Measurements from ENCODE around the gene DCAF8L2.

Gene DCAF8L2

GRCh38 chrX:27598312-27598711, 8.2 kb downstream of the DCAF8L2 start:
- Histone ChIP-seq H3K4me1 (ENCODE audit: control insufficient read depth, insufficient read depth, low read length, unreplicated experiment) (peaks cover 2% of the 10 kb centered on the region), H3K36me3 (ENCODE audit: insufficient read depth, low read length) (no peaks in the 10 kb centered on the region), H3K4me3 (ENCODE audit: low read depth, low read length) (no peak overlapping the region), H3K27me3 (ENCODE audit: insufficient read depth, low read length) (no peaks in the 10 kb centered on the region), H3K27ac (ENCODE audit: low read depth, low read length) (no peak overlapping the region), H3K79me2 (ENCODE audit: control insufficient read depth, insufficient read depth, low read length, unreplicated experiment) (no peaks in the 10 kb centered on the region), H2AFZ (ENCODE audit: low read length, unreplicated experiment) (no peak overlapping the region)

GRCh38 chrX:27599928-27600327, 9.8 kb downstream of the DCAF8L2 start:
- no peak overlapping the region for H2AFZ ChIP-seq (ENCODE audit: low read length, unreplicated experiment)
- H3K27ac ChIP-seq (ENCODE audit: low read depth, low read length): no peak overlapping the region

GRCh38 chrX:27600686-27601085, 10.5 kb downstream of the DCAF8L2 start:
- H2AFZ ChIP-seq (ENCODE audit: low read length, unreplicated experiment): no peak overlapping the region
- H3K4me3 ChIP-seq (ENCODE audit: low read depth, low read length): no peak overlapping the region

More at GRCh38 chrX:27599928-27600327, 9.8 kb downstream of the DCAF8L2 start:
- H3K27me3 ChIP-seq (ENCODE audit: insufficient read depth, low read length): no peaks in the 10 kb centered on the region
- no peaks in the 10 kb centered on the region for H3K36me3 ChIP-seq (ENCODE audit: insufficient read depth, low read length)
- no peaks in the 10 kb centered on the region for H3K79me2 ChIP-seq (ENCODE audit: control insufficient read depth, insufficient read depth, low read length, unreplicated experiment)
- H3K4me1 ChIP-seq (ENCODE audit: control insufficient read depth, insufficient read depth, low read length, unreplicated experiment): peaks cover 2% of the 10 kb centered on the region
- no peak overlapping the region for H3K4me3 ChIP-seq (ENCODE audit: low read depth, low read length)

GRCh38 chrX:27608671-27609070, 18.5 kb downstream of the DCAF8L2 start:
- Histone ChIP-seq H3K4me3 (ENCODE audit: low read depth, low read length) (no peak overlapping the region), H3K27ac (ENCODE audit: low read depth, low read length) (no peak overlapping the region), H3K4me1 (ENCODE audit: control insufficient read depth, insufficient read depth, low read length, unreplicated experiment) (no peaks in the 10 kb centered on the region), H2AFZ (ENCODE audit: low read length, unreplicated experiment) (no peak overlapping the region), H3K27me3 (ENCODE audit: insufficient read depth, low read length) (no peaks in the 10 kb centered on the region), H3K79me2 (ENCODE audit: control insufficient read depth, insufficient read depth, low read length, unreplicated experiment) (no peaks in the 10 kb centered on the region), H3K36me3 (ENCODE audit: insufficient read depth, low read length) (no peaks in the 10 kb centered on the region)

More at GRCh38 chrX:27600686-27601085, 10.5 kb downstream of the DCAF8L2 start:
- H3K36me3 ChIP-seq (ENCODE audit: insufficient read depth, low read length): no peaks in the 10 kb centered on the region
- no peaks in the 10 kb centered on the region for H3K27me3 ChIP-seq (ENCODE audit: insufficient read depth, low read length)
- peaks cover 2% of the 10 kb centered on the region for H3K4me1 ChIP-seq (ENCODE audit: control insufficient read depth, insufficient read depth, low read length, unreplicated experiment)
- H3K79me2 ChIP-seq (ENCODE audit: control insufficient read depth, insufficient read depth, low read length, unreplicated experiment): no peaks in the 10 kb centered on the region
- no peak overlapping the region for H3K27ac ChIP-seq (ENCODE audit: low read depth, low read length)

- H3K36me3 ChIP-seq (ENCODE audit: insufficient read depth, low read length): no peaks in the 10 kb centered on the region
- no peaks in the 10 kb centered on the region for H3K79me2 ChIP-seq (ENCODE audit: control insufficient read depth, insufficient read depth, low read length, unreplicated experiment)
- no peaks in the 10 kb centered on the region for H3K27me3 ChIP-seq (ENCODE audit: insufficient read depth, low read length)
- H3K4me3 ChIP-seq (ENCODE audit: low read depth, low read length): no peak overlapping the region
- no peak overlapping the region for H3K27ac ChIP-seq (ENCODE audit: low read depth, low read length)
- H2AFZ ChIP-seq (ENCODE audit: low read length, unreplicated experiment): no peak overlapping the region
- no peaks in the 10 kb centered on the region for H3K4me1 ChIP-seq (ENCODE audit: control insufficient read depth, insufficient read depth, low read length, unreplicated experiment)
These were observed 29.3 kb downstream of the DCAF8L2 start for GRCh38 chrX:27619459-27619858.

- Histone ChIP-seq H3K4me1 (ENCODE audit: control insufficient read depth, insufficient read depth, low read length, unreplicated experiment) (no peaks in the 10 kb centered on the region), H3K36me3 (ENCODE audit: insufficient read depth, low read length) (no peaks in the 10 kb centered on the region), H3K4me3 (ENCODE audit: low read depth, low read length) (no peak overlapping the region), H3K79me2 (ENCODE audit: control insufficient read depth, insufficient read depth, low read length, unreplicated experiment) (no peaks in the 10 kb centered on the region), H3K27ac (ENCODE audit: low read depth, low read length) (no peak overlapping the region), H3K27me3 (ENCODE audit: insufficient read depth, low read length) (no peaks in the 10 kb centered on the region), H2AFZ (ENCODE audit: low read length, unreplicated experiment) (no peak overlapping the region)
These were observed 29.8 kb downstream of the DCAF8L2 start for GRCh38 chrX:27619975-27620374.

GRCh38 chrX:27622883-27623282, 32.7 kb downstream of the DCAF8L2 start:
- H3K27me3 ChIP-seq (ENCODE audit: insufficient read depth, low read length): no peaks in the 10 kb centered on the region

DNA sequence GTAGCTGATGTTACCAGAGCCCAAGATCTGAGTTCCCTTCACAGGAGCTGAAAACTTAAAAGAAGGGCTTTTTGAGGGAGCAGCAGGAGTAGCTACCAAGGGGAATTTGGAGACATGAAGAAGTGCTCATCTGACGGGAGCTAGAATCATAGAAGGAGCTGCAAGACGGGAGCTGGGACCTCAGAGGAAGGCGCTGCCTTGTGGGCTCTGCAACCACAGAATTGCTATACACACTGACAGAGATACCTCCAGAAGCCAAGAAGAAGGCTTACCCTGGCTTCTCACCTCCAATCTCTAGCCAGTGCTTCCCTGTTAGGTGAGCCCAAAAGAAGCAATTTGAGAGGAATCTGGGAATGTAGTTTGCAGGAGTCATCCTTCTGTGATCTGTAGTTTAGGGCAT, 35.9 kb downstream of the DCAF8L2 start:
- Histone ChIP-seq H3K27ac (ENCODE audit: low read depth, low read length) (no peak overlapping the region), H3K79me2 (ENCODE audit: control insufficient read depth, insufficient read depth, low read length, unreplicated experiment) (no peaks in the 10 kb centered on the region), H2AFZ (ENCODE audit: low read length, unreplicated experiment) (no peak overlapping the region), H3K36me3 (ENCODE audit: insufficient read depth, low read length) (no peaks in the 10 kb centered on the region), H3K4me3 (ENCODE audit: low read depth, low read length) (no peak overlapping the region), H3K4me1 (ENCODE audit: control insufficient read depth, insufficient read depth, low read length, unreplicated experiment) (no peaks in the 10 kb centered on the region), H3K27me3 (ENCODE audit: insufficient read depth, low read length) (no peaks in the 10 kb centered on the region)

More at GRCh38 chrX:27622883-27623282, 32.7 kb downstream of the DCAF8L2 start:
- Histone ChIP-seq H3K27ac (ENCODE audit: low read depth, low read length) (no peak overlapping the region), H3K4me3 (ENCODE audit: low read depth, low read length) (no peak overlapping the region), H3K79me2 (ENCODE audit: control insufficient read depth, insufficient read depth, low read length, unreplicated experiment) (no peaks in the 10 kb centered on the region), H3K36me3 (ENCODE audit: insufficient read depth, low read length) (no peaks in the 10 kb centered on the region), H3K4me1 (ENCODE audit: control insufficient read depth, insufficient read depth, low read length, unreplicated experiment) (no peaks in the 10 kb centered on the region), H2AFZ (ENCODE audit: low read length, unreplicated experiment) (no peak overlapping the region)

DNA sequence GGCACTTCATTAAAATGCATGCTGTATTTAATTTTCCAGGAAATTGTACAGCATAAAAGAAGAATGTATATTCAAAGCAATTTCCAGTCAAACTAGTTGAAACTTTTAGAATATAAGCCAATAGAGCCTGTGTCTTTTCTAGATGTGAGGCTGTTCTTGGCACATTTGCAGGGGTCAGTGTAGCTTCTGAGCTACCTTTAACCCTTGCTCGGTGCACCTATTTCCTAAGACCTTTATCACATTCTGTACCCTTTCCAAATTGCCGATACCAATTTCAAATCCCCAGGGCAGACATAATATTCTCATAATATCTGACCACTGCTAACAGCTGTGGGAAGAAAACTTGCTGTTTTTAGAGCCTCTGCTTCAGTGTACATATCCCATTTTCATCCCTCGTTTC, 43.2 kb downstream of the DCAF8L2 start:
- no peaks in the 10 kb centered on the region for H3K27me3 ChIP-seq (ENCODE audit: insufficient read depth, low read length)
- H3K27ac ChIP-seq (ENCODE audit: low read depth, low read length): no peak overlapping the region
- no peaks in the 10 kb centered on the region for H3K4me1 ChIP-seq (ENCODE audit: control insufficient read depth, insufficient read depth, low read length, unreplicated experiment)
- no peaks in the 10 kb centered on the region for H3K79me2 ChIP-seq (ENCODE audit: control insufficient read depth, insufficient read depth, low read length, unreplicated experiment)
- no peak overlapping the region for H3K4me3 ChIP-seq (ENCODE audit: low read depth, low read length)
- H3K36me3 ChIP-seq (ENCODE audit: insufficient read depth, low read length): no peaks in the 10 kb centered on the region
- H2AFZ ChIP-seq (ENCODE audit: low read length, unreplicated experiment): no peak overlapping the region

DNA sequence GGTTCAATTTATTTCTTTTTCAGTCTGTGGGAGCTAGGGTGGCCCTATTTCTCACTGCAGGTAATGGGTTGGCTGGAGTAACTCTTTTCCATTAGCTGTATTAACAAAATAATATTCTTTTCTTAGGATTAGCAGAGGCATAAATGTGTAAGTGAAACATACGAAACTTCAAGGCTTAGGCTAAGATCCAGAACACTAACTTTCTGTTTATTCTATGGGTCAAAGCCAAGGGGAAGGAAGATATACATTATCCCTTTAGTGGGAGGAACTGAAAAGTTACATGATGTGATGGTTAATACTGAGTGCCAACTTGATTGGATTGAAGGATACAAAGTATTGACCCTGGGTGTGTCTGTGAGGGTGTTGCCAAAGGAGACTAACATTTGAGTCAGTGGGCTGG, 66.4 kb downstream of the DCAF8L2 start:
- Histone ChIP-seq H3K27me3 (ENCODE audit: insufficient read depth, low read length) (no peaks in the 10 kb centered on the region), H3K4me1 (ENCODE audit: control insufficient read depth, insufficient read depth, low read length, unreplicated experiment) (no peaks in the 10 kb centered on the region), H3K79me2 (ENCODE audit: control insufficient read depth, insufficient read depth, low read length, unreplicated experiment) (no peaks in the 10 kb centered on the region), H3K36me3 (ENCODE audit: insufficient read depth, low read length) (no peaks in the 10 kb centered on the region), H3K4me3 (ENCODE audit: low read depth, low read length) (no peak overlapping the region), H2AFZ (ENCODE audit: low read length, unreplicated experiment) (no peak overlapping the region), H3K27ac (ENCODE audit: low read depth, low read length) (no peak overlapping the region)

DNA sequence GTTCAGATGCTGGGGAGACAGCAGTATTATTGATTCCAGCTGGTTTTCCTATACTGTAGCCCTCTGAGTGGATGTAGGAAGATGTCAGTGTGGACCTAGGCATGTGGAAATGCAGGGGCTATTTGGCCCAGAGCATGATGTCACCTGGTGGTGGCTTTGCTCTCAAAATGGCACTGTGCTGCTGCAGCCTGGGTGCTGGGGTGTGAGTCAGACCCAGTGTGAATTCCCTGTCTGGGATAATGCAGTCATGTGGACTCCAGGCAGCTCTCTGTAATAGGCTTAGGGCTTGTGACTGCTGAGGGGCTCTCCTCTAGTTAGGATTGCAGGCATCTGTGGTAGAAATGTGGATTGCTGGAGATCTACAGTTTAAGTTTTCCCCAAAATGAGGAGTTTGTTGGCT, 70.7 kb downstream of the DCAF8L2 start:
- Histone ChIP-seq H3K4me3 (ENCODE audit: low read depth, low read length) (no peak overlapping the region), H2AFZ (ENCODE audit: low read length, unreplicated experiment) (no peak overlapping the region), H3K36me3 (ENCODE audit: insufficient read depth, low read length) (no peaks in the 10 kb centered on the region), H3K27me3 (ENCODE audit: insufficient read depth, low read length) (no peaks in the 10 kb centered on the region), H3K27ac (ENCODE audit: low read depth, low read length) (no peak overlapping the region), H3K4me1 (ENCODE audit: control insufficient read depth, insufficient read depth, low read length, unreplicated experiment) (no peaks in the 10 kb centered on the region), H3K79me2 (ENCODE audit: control insufficient read depth, insufficient read depth, low read length, unreplicated experiment) (no peaks in the 10 kb centered on the region)
